ENCODE measurements around the gene KIF1A. TPM values are rescaled to one million over a fixed set of nuclear protein-coding genes. Genes with fewer than 3 reads are reported as not detected.

The KIF1A gene
- total RNA-seq, 2 donors from 2014 or later = 27.4 to 51.5 TPM

DNA sequence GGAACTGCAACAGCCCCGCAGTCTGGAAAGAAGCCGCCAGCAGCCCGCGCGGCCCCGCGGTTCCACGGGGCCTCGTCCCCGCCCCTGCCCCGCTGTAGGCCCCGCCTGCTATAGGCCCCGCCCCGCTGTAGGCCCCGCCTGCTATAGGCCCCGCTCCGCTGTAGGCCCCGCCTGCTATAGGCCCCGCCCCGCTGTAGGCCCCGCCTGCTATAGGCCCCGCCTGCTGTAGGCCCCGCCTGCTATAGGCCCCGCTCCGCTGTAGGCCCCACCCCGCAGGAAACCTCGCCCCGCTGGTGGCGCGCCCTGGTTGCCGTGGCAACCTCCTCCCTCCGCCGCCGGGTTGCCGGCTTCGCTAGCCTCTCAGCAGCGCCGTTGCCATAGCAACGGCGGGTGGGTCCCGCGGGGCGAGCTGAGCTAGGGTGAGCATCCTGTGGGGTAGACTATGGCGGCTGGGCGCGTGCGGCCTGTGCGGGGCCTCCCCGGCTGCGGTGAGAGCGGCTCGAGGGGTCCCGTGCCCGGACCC, 12.2 kb upstream of the KIF1A start:
- intact Hi-C loops (cut with DNase I) = loop anchor here (10.0 kb wide), 1 partner anchor 317 kb away; no protein-coding TSS in a partner anchor
- DNase-seq (peak; percentile 94), ATAC-seq (peak; percentile 87 to 92)

DNA sequence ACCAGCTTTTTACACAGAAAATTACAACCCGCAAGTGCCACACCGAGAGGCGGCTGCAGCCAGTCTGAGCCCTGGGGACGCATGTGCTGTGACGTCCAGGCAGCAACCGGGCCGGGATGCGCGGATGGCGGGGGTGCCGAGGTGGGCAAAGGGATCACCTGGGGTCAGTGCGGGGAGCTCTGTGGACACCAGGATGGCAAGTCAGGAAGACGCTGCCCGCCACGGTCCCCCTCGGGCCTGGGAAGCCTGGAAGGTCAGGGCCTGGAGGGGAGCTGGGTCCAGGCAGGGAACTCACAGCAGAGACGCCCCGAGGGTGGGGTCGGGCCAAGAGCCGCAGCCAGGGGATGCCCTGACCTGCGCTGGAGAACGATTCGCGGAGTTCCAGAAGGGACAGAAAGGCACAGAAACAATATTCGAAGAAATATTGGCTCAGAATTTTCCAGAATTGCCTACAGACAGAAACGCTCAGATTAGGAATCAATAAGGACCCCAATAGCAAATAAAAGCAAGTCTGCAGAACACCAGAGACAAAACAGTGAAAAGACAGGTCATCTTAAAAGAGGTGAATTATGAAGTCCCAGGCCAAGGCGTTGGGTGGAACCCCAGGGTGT, 11.7 kb upstream of the KIF1A start:
- no peak for DNase-seq
- intact Hi-C loops (cut with DNase I) = loop anchor here (10.0 kb wide), 1 partner anchor 317 kb away; no protein-coding TSS in a partner anchor
- ATAC-seq = peak; percentile 12 to 27

DNA sequence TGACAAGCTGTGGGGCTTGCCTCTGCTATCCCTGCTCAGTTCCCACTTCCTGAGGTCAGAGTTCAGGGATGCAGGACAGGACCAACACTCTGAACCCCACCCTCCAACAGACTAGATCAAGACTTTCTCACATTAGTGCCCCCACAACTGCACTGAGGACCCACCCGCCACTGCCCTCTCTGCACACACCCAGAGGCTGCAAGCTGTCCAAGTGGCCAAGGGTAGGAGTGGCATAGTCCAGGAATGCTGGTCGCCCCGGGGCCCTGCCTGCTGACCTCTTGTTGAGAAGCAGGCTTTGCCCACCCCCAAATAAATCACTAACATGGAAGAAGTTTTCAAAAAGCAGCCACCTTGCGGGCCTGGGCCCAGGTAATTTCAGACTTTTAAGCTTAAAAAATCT, 5.5 kb upstream of the KIF1A start:
- ATAC-seq (no peak), DNase-seq (no peak)
- intact Hi-C loops (cut with DNase I) = no loop called here

DNA sequence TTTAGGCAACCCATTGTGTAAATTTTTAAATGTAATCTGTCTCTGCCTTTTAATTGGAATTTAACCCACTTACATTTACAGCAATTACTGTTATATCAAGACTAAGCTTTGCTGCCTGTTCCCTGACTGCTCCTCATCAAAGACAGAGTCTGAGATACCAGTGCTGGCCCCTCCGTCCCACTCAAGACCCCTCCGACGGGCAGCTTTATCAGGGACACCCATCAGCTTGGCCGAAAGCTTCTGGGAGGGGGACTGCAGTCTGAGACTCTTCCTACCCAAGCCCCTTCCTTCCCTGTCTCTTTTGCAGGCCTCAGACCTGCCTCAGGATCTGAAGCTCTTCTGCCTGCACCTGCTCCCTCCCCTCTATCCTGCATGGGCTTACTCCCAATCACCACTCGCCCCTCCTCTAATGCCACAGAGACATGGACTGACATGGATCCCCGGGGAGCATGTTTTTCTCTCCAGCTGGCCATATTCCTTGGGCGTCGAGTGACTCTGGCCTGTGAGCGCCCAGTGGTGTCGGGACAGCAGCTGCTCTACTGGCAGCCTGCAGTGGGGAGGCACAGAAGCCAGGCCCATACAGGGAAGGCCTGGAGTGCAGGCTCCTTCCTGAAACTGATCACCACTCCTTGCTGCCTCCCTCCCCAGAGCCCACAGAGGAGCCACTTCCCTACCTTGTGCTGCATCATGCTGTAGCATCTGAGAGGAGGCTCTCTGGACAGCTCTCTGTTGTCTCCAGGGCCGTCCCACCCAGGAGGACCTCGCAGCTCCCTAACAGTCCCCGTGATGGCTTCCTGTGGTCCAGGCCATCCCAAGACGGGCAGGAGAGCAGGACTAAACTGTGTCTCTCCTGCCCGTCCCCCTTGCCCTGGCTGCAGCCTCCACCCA, 3.7 kb upstream of the KIF1A start:
- intact Hi-C loops (cut with DNase I) = no loop called here
- DNase-seq (no peak), ATAC-seq (no peak)

DNA sequence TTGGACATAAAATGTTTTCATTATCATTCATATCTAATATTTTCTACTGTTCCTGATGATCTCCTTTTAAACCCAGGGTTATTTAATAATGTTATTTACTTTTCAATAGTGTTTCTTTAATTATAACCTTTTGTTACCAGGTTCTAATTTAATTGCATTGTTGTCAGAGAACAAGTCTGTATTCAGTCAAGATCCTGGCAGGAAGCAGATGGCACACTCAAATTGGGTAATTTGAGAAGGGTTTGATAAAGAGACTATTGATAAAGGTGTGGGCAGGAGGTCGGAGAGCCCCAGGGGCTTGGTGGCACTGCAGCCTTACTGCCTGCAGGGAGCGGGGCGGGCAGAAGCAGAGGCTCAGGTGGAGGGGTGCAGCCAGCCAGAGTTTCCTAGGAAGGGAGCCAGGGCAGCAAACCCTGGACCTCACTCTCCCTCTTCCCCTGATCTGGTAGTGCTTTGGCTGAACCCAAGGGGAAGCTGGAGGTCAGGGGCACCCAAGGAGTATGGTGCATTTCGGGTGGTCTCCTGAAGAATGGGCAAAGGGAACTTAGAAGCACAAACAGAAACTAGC, 2.3 kb upstream of the KIF1A start:
- intact Hi-C loops (cut with DNase I) = no loop called here
- no peak for DNase-seq
- no peak for ATAC-seq

DNA sequence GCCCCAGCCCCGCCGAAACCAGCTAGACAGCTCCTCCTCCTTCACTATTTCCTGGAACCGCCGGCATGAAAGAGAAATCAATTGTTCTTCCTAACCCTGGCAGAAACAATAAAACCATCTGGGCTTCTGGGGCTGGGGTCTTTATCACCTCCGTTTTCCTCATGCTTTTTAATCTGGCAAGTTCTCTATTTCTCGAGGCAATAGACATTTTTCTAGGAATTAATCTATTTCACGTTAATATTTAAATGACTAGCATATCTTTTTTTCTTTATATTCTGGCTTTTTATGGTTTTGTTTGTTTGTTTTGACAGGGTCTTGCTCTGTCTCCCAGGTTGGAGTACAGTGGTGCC, 1.4 kb upstream of the KIF1A start:
- no peak for DNase-seq
- intact Hi-C loops (cut with DNase I) = no loop called here

DNA sequence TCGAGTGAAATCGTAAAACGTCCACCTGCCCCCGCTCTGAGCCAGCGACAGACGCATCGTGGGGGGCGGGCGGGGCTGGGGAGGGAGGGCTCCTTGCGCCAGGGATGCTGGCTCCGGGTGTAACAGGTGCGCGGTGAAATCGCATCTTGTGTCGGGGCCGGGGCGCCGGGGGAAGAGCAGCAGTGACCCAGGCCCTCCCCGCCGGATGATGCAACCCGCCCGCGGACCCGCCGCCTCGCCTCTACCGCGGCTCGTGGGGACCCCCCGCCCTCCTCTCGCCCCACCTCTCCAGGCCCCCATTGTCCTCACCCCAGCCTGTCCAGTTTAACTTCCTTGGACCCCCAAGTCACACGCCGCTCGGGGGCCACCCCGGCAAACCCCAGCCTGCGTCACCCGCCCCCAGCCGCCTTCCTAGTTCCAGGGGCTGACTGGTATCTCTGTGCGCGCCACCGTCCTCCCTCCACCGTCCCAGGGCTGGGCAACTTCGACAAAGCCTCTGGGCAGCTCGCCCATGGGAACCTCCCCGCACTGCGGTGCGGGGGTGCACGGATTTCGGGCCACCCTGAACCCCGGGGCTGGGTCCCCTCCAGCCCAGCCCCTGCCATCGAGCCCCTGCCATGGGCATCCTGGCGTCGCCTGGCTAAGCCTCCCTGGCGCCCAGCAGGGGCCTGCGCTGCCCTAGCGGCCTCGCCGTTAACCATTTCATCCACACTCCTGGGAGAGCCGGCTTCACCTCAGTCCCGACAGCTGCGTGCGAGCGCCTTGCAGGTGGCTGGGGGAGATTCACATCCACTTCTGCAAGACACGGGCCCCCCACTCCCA, 799 bp upstream of the KIF1A start:
- DNase-seq (no peak), ATAC-seq (peak; percentile 17 to 29)
- intact Hi-C loops (cut with DNase I) = no loop called here

More for the DNA sequence above, 1.4 kb upstream of the KIF1A start:
- no peak for ATAC-seq

DNA sequence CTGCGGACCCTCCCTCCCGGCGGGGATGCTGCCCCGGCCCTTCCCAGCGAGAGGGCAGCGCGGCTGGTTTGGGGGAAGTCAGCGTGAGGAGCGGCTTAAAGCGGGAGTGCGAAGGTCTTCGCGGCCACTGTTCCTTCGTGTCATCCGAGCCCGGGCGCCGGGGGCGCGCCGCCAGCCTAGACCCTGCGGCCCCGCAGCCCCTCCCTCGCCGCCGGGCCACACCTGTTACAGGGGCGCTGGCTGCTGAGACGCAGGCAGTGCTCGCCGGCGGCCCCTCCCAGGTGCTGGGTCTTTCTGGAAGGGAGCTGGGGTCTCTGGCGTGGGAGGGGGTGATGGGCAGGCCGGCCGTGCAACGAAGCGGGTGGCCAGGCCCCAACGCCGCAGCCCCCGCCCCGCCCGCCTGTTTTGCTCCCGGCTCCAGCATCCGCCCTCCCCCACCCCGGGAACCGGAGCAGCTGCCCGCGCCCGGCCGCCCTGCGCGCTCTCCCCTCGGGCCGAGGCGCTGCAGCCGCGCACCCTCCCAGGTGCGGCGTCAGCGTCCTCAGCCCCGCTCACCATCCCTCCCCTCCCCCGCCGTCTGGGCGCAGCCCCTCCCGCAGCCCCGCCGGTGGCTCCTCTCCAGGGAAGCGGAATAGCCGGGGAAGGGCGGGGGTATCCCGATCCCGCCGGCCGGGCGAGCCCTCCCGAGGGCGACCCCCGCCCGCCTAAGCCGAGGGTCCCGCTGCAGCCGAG, 727 bp downstream of the KIF1A start:
- DNase-seq = no peak
- intact Hi-C loops (cut with DNase I) = no loop called here
- ATAC-seq = peak; percentile 22 to 32

DNA sequence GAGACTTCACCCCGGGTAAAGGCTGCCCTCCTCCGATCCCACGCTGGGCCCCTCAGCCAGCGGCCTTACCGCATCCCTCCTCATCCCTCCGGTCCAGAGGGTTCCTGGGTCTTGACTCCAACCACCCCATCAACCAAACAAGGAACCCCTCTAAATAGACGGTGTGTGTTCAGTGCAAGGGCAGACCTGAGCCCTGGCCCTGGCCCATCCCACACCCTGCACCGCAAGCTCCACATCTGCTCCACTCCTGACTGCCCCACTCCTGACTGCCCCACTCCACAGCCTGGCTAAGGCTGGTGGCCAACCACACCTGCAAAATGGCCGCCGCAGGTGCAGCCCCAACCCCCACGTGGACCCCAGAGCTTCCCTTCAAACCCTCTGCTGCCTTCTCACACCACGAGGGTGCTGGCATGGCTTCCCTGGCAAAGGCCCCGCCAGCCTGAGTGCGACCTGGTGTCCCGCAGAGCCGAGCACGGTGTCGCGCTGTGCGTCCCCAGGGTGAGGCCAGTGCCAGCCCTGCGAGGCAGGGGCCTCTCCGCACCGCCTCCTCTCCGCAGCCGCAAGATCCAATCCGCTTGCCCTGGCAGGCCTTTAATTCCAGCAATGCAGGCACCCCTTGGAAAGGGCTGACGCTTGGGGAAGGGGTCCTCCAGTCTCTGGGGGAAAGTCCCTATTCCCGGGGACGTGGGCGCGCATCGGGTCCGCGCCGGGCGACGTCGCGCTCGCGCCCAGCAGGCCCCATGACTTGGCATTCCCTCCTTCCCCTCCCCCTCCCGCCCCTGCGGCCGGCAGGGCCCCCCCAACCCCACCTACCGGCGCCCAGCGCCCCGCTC, 1.5 kb downstream of the KIF1A start:
- ATAC-seq (peak in 1 of 2 donors; percentile 10), DNase-seq (no peak)
- intact Hi-C loops (cut with DNase I) = no loop called here

DNA sequence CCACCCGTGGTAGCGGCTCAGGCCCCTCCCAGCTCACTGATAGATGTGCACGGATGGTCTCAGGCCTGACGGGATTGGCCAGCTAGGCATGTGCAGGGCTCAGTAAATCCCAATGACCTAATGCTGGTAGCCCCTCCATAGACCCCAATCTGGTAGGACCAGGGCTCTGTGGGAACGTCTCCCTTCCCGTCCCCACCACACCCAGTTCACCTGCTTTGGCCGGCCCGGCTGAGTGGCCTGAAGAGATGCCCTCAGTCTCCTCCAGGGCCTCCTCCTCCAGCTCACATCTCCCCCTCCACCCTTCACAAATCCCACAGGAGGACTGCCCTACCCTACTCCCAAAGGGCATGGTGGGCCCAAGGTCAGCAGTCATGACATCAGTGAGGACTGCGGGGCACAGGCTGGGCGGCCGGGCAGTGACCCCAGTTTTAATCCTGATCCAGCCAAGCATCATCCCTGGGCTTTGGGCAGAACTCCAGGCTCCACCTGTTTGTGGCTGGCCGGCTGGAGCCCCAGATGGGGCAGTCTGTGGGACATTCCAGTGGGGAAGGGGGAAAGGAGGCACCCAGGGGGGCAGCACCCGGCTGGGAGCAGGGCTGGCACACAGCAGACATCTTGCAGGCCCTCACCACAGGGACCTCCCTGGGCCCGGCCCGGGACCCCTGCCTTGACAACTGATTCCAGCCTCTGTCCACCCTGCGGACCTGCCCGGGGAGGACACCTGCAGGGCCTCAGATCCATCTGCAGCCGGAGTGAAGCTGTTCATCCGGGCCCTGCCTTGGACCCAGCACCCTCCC, 2.3 kb downstream of the KIF1A start:
- DNase-seq (no peak), ATAC-seq (no peak)

DNA sequence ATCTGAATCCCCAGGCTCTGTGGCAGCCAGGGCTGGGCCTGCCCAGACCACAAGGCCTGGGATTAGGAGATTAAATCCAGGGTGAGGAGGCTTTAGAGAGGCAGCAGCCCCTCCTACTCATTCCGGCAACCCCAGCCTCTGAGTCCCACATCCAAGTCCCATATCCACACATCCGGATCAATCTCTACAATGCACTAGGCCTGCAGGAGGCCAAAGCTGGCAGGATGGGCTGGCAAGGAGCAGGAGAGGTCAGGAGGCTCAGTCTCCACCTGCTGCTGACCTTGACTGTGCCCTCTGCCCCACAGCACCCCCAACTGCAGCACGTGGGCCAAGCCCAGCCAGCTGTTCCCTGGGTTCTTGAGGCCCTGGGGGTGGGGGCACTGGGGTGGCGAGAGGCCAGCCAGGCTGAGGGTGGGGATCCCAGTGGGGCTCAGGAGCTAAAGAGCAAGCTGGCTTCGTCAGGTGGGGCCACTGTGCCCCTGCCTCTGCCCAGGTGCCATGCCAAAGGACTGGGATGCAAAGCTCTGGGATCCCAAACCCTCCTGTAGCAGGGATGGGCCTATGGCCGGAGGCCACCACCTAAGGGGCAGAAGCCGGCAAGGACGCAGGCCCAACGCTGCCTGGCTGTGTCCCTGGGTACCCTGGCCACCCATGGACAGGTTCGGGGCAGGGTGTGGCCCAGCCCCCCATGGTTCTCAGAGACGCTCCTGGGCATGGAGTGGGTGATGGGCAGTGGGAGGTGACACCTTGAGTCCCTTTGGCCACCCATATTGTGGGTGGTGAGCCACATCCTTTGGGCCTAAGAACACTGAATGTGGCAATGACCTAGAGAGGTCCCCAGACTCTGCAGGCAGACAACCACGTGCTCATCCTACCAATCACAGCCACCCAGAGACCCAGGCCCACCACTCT, 3.2 kb downstream of the KIF1A start:
- intact Hi-C loops (cut with DNase I) = no loop called here
- ATAC-seq = no peak
- DNase-seq = no peak

More for the DNA sequence above, 2.3 kb downstream of the KIF1A start:
- intact Hi-C loops (cut with DNase I) = no loop called here

DNA sequence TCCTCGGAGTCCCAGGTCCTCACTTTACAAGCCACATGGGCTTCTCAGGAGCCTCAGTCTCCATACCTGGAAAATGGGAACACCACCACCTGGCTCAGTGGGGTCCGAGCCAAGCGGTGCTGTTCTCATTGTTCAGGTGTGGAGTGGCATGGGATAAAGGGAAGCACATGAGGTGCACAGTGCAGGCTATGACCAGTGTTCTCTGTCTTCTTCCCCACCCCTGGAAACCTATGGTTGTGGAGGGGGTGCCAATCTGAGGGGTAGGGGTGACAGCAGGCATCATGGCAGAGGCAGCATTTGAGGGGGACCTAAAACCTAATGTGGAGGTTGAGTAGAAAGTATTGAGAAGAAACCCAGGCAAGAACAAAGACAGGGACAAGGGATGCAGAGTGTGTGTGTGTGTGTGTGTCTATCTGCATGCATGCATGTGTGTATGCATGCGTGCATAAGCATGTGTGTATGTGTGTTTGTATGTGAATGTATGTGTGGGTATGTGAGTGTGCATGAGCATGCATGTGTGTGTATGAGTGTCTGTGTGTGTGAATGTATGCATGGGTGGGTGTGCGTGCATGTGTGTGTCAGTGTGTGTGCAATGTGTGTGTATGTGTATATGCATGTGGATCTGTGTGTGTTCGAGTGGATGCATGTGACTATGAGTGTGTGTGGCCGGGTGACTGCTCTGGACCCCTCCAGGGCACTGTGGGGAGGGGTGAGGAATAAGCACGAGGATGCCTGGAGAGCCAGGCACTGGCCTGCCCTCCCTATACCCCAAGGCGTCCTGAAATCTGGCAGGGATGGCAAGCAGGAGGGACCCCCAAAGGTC, 4.0 kb downstream of the KIF1A start:
- ATAC-seq = no peak
- no peak for DNase-seq
- intact Hi-C loops (cut with DNase I) = no loop called here

DNA sequence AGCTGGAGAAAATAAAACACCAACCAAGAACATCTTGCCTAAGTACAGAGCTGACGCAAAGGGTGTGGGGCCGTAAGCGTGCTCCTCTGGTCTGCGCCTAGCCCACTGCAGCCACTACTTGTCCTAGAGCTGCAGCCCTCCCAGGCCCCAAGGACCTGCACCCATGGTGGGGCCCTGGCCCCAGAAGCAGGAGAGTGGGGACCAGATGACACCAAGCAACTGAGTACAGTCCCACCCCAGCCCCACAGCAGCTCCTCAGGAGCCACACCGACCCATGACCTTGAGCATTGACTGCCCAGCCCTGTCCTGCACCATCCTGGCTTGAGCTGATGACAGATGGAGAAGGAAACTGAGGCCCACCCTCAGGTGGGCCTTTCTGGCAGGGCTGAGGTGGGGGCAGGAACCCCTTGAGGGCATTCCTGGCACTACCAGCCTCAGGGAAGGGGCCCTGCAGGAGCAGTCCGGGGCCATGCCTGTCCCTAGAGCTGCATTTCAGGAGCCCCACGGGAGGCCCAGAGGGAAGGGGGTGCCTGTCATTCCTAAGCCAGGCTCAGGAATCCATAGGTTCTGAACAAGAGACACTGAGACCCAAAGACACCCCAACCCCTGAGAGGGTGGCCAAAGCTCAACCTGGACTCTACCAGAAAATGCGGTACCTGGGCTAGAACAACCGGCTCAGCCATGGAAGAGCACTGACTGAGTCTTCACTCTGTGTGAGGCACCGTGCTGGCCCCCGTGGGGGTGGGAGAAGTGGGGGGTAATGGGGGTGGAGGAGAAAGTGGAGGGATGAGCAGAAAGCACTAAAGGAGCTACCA, 4.9 kb downstream of the KIF1A start:
- intact Hi-C loops (cut with DNase I) = no loop called here
- ATAC-seq (no peak), DNase-seq (no peak)

DNA sequence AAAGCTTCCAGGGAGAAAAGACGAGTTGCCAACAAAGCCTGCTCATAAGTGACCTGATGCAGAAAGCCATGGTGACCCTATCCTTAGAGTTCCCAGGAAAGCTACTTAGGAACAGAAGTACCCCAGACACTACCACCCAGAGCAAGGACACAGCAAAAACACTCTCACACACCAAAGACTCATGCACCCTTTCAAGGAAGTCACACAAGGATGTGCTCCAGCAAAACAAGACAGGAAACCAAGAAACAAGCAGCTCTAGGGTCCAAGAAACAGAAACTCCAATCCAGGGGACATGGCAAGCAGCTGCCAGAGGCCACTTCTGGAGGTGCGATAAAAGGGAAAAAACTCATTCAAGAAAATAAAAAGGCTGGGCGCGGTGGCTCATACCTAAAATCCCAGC, 5.7 kb downstream of the KIF1A start:
- ATAC-seq = no peak
- intact Hi-C loops (cut with DNase I) = no loop called here

More for the DNA sequence above, 5.7 kb downstream of the KIF1A start:
- no peak for DNase-seq
